ENCODE measurements around the gene PHC2.

- no peak for TF ChIP-seq POLR2A (IDR thresholded peaks at IDR 0.05)
- no peak for TF ChIP-seq CTCF (IDR thresholded peaks at IDR 0.05)
Observed at GRCh38 chr1:33408093-33408436, 22.8 kb downstream of the PHC2 start.

Measured in heart left ventricle (tissue), 13 donors.